GM12892 (cell line): ENCODE measurements around the gene THBS2.

Experiments used
- POLR2A ChIP-seq: IDR thresholded peaks from 2 replicates; pipeline ENCODE4 v1.6.1; 2011; ENCODE audit warnings: low read depth, low read length, control low read depth
- POLR2AphosphoS5 ChIP-seq: IDR thresholded peaks from 2 replicates; pipeline ENCODE4 v1.6.1; 2011; ENCODE audit warnings: low read depth, low read length, control low read depth
- TAF1 ChIP-seq: IDR thresholded peaks from 2 replicates; pipeline ENCODE4 v1.6.1; 2011; ENCODE audit warnings: low read depth, mild to moderate bottlenecking, control low read depth, low read length, borderline replicate concordance

- no peak for TF ChIP-seq POLR2A
- TF ChIP-seq TAF1 = no peak
- no peak for TF ChIP-seq POLR2AphosphoS5
Observed at GRCh38 chr6:169168706-169169105, 84.9 kb downstream of the THBS2 start.
